Measurements from ENCODE around the gene MARCHF2.

Gene MARCHF2

GRCh38 chr19:8469613-8470368 is 56.7 kb downstream of the MARCHF2 start:
- no peak for TF ChIP-seq Cebpa-rat (IDR thresholded peaks at IDR 0.05)
- peak overlapping the region; percentile 41 for H3K4me2 ChIP-seq
- no peak overlapping the region for H3K4me3 ChIP-seq
- H3K36me3 ChIP-seq: peaks cover 99% of the 10 kb centered on the region
- no peak overlapping the region for H3K9ac ChIP-seq
- H3K9me3 ChIP-seq: no peaks in the 10 kb centered on the region
- no peak overlapping the region for H3K27ac ChIP-seq
- H3K27me3 ChIP-seq: no peaks in the 10 kb centered on the region
- peaks cover 100% of the 10 kb centered on the region for H4K20me1 ChIP-seq
- peaks cover 72% of the 10 kb centered on the region for H3K4me1 ChIP-seq

- H3K9ac ChIP-seq: no peak overlapping the region
- peaks cover 73% of the 10 kb centered on the region for H3K4me1 ChIP-seq
- peak overlapping the region; percentile 19 for H3K27ac ChIP-seq
- no peaks in the 10 kb centered on the region for H3K27me3 ChIP-seq
- no peaks in the 10 kb centered on the region for H3K9me3 ChIP-seq
- peak overlapping the region; percentile 65 for H3K4me2 ChIP-seq
- H4K20me1 ChIP-seq: peaks cover 100% of the 10 kb centered on the region
- no peak overlapping the region for H3K4me3 ChIP-seq
- TF ChIP-seq Cebpa-rat (IDR thresholded peaks at IDR 0.05): no peak
- peaks cover 99% of the 10 kb centered on the region for H3K36me3 ChIP-seq
These were observed 60.8 kb downstream of the MARCHF2 start for GRCh38 chr19:8473648-8474476.

GRCh38 chr19:8475005-8475404 is 61.9 kb downstream of the MARCHF2 start:
- TF ChIP-seq Cebpa-rat (IDR thresholded peaks at IDR 0.05): no peak
- Histone ChIP-seq H3K4me2 (peak overlapping the region; percentile 65), H3K4me1 (peaks cover 62% of the 10 kb centered on the region), H3K27ac (peak overlapping the region; percentile 16), H3K36me3 (peaks cover 99% of the 10 kb centered on the region), H3K27me3 (no peaks in the 10 kb centered on the region), H4K20me1 (peaks cover 100% of the 10 kb centered on the region), H3K9me3 (no peaks in the 10 kb centered on the region), H3K9ac (peak overlapping the region; percentile 4; the same call in 1 of the 2 replicates), H3K4me3 (no peak overlapping the region)

GRCh38 chr19:8476524-8476923 is 63.4 kb downstream of the MARCHF2 start:
- Histone ChIP-seq H3K4me2 (no peak overlapping the region), H4K20me1 (peaks cover 100% of the 10 kb centered on the region), H3K9ac (no peak overlapping the region), H3K4me1 (peaks cover 47% of the 10 kb centered on the region), H3K36me3 (peaks cover 99% of the 10 kb centered on the region), H3K27me3 (no peaks in the 10 kb centered on the region), H3K9me3 (no peaks in the 10 kb centered on the region), H3K27ac (no peak overlapping the region), H3K4me3 (no peak overlapping the region)
- TF ChIP-seq Cebpa-rat (IDR thresholded peaks at IDR 0.05): no peak

GRCh38 chr19:8477889-8478288 is 64.8 kb downstream of the MARCHF2 start:
- peaks cover 100% of the 10 kb centered on the region for H4K20me1 ChIP-seq
- TF ChIP-seq Cebpa-rat (IDR thresholded peaks at IDR 0.05): no peak
- no peaks in the 10 kb centered on the region for H3K9me3 ChIP-seq
- H3K4me1 ChIP-seq: peaks cover 33% of the 10 kb centered on the region
- no peaks in the 10 kb centered on the region for H3K27me3 ChIP-seq
- H3K27ac ChIP-seq: no peak overlapping the region
- no peak overlapping the region for H3K4me3 ChIP-seq
- H3K4me2 ChIP-seq: no peak overlapping the region
- no peak overlapping the region; the same call in 1 of the 2 replicates for H3K9ac ChIP-seq
- H3K36me3 ChIP-seq: peaks cover 99% of the 10 kb centered on the region

- Histone ChIP-seq H3K9ac (no peak overlapping the region; the same call in 1 of the 2 replicates), H3K4me3 (no peak overlapping the region), H3K27me3 (no peaks in the 10 kb centered on the region), H4K20me1 (peaks cover 100% of the 10 kb centered on the region), H3K4me1 (peaks cover 26% of the 10 kb centered on the region), H3K9me3 (no peaks in the 10 kb centered on the region), H3K4me2 (no peak overlapping the region), H3K36me3 (peaks cover 100% of the 10 kb centered on the region), H3K27ac (no peak overlapping the region)
- TF ChIP-seq Cebpa-rat (IDR thresholded peaks at IDR 0.05): no peak
These were observed 65.5 kb downstream of the MARCHF2 start for GRCh38 chr19:8478598-8478997.

GRCh38 chr19:8481201-8481600 is 68.1 kb downstream of the MARCHF2 start:
- Histone ChIP-seq H3K36me3 (peaks cover 100% of the 10 kb centered on the region), H3K4me1 (peaks cover 18% of the 10 kb centered on the region), H4K20me1 (peaks cover 100% of the 10 kb centered on the region), H3K27ac (no peak overlapping the region), H3K9me3 (no peaks in the 10 kb centered on the region), H3K27me3 (no peaks in the 10 kb centered on the region), H3K9ac (no peak overlapping the region), H3K4me2 (no peak overlapping the region), H3K4me3 (no peak overlapping the region)
- TF ChIP-seq Cebpa-rat (IDR thresholded peaks at IDR 0.05): no peak

- H3K36me3 ChIP-seq: peaks cover 100% of the 10 kb centered on the region
- H3K27ac ChIP-seq: no peak overlapping the region
- H3K4me3 ChIP-seq: no peak overlapping the region
- H3K9me3 ChIP-seq: no peaks in the 10 kb centered on the region
- TF ChIP-seq Cebpa-rat (IDR thresholded peaks at IDR 0.05): no peak
- no peak overlapping the region for H3K4me2 ChIP-seq
- H4K20me1 ChIP-seq: peaks cover 100% of the 10 kb centered on the region
- no peaks in the 10 kb centered on the region for H3K27me3 ChIP-seq
- no peak overlapping the region for H3K9ac ChIP-seq
- H3K4me1 ChIP-seq: peaks cover 21% of the 10 kb centered on the region
These were observed 68.5 kb downstream of the MARCHF2 start for GRCh38 chr19:8481616-8482015.

GRCh38 chr19:8482696-8483095 is 69.6 kb downstream of the MARCHF2 start:
- H3K4me1 ChIP-seq: peaks cover 32% of the 10 kb centered on the region
- no peak overlapping the region for H3K27ac ChIP-seq
- H3K4me3 ChIP-seq: no peak overlapping the region
- no peak for TF ChIP-seq Cebpa-rat (IDR thresholded peaks at IDR 0.05)
- H3K36me3 ChIP-seq: peaks cover 100% of the 10 kb centered on the region
- no peak overlapping the region for H3K9ac ChIP-seq
- H3K9me3 ChIP-seq: no peaks in the 10 kb centered on the region
- peaks cover 100% of the 10 kb centered on the region for H4K20me1 ChIP-seq
- no peak overlapping the region for H3K4me2 ChIP-seq
- H3K27me3 ChIP-seq: no peaks in the 10 kb centered on the region

GRCh38 chr19:8483165-8483564 is 70.1 kb downstream of the MARCHF2 start:
- Histone ChIP-seq H4K20me1 (peaks cover 100% of the 10 kb centered on the region), H3K9me3 (no peaks in the 10 kb centered on the region), H3K27ac (no peak overlapping the region), H3K4me3 (no peak overlapping the region), H3K4me1 (peaks cover 37% of the 10 kb centered on the region), H3K36me3 (peaks cover 100% of the 10 kb centered on the region), H3K4me2 (no peak overlapping the region), H3K27me3 (no peaks in the 10 kb centered on the region), H3K9ac (no peak overlapping the region)
- no peak for TF ChIP-seq Cebpa-rat (IDR thresholded peaks at IDR 0.05)
